NT2/D1 (cell line): ENCODE data around the gene SEMA3C.

Source experiments
- SUZ12 ChIP-seq: IDR thresholded peaks from 2 replicates; pipeline ENCODE4 v1.6.1; 2011; ENCODE audit not compliant: insufficient read length, insufficient read depth; ENCODE audit errors: extremely low read depth
- ZNF274 ChIP-seq: IDR thresholded peaks from 2 replicates; pipeline ENCODE4 v1.6.1; 2011; ENCODE audit warnings: mild to moderate bottlenecking, low read depth, low read length

DNA sequence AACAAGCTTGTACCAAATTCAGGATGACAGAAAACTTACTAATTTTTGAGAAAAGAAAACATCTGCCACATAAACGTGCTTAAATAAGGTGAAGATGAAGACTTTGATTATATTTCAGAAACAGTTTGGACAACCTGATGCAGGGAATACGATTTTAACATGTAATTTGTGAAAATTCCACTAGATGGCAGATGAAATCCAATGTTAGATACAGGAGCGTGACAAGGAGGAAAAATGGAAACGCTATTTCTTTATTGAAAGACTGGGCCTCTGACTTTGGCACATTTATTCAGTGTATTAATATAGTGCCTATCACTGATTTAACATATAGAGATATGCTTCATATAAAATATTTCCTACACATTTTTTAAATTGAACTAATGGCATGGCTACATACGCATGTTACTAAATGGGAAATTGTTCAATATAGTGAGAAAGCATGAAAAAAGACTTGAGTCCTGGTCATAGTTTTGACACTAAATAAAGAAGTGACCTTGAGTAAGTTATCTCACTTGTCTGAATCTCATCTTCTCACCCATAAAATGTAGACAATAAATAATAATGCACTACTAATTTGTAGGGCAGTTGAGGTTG lies 219.7 kb downstream of the SEMA3C start:
- TF ChIP-seq SUZ12 (no peak), ZNF274 (no peak)
